GM12891 (cell line): ENCODE results near the gene LTBR.

Experiments used
- POLR2A ChIP-seq: IDR thresholded peaks from 2 replicates; pipeline ENCODE4 v1.6.1; 2011; ENCODE audit warnings: low read depth, low read length, control low read depth
- POLR2AphosphoS5 ChIP-seq: IDR thresholded peaks from 2 replicates; pipeline ENCODE4 v1.6.1; 2011; ENCODE audit warnings: low read depth, low read length, control low read depth
- TAF1 ChIP-seq: IDR thresholded peaks from 2 replicates; pipeline ENCODE4 v1.6.1; 2011; ENCODE audit warnings: low read depth, low read length, control low read depth

GRCh38 chr12:6387541-6387940 lies 3.6 kb downstream of the LTBR start:
- TF ChIP-seq POLR2A (no peak), TAF1 (no peak), POLR2AphosphoS5 (no peak)
